EH (cell line): ENCODE measurements around the gene PSORS1C2.
A peak's percentile ranks its signal among the peaks of the same experiment; 100 is the strongest.
"Not testable (repeated sequence)": the region's sequence is repeated elsewhere in the genome, so short reads cannot be mapped to it uniquely, and the experiment has no call there.

ENCODE experiments used
- DNase-seq: peaks from one replicate; pipeline ENCODE4 v3.0.0-alpha.2; 2015; ENCODE audit warnings: low read depth

Gene PSORS1C2

DNA sequence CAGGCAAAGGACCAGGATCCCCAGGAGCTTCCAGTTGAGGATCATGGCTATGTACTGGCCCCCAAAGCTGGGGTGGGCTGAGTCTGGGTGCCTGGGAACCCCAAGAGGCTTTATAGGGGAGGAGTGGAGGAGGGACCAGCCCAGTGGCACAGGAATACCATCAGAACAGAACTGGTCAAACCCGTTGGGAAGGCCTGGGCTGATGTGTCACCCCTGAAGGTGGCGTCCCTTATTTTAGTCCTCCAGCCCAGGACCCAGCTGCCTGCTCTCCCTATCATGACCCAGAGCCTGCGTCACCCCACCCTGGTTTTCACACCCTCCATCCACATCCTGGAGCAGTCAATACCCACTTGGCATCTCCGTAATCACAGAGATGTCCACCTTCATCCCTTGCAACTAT, at the start of gene PSORS1C2:
Gene PSORS1C2 (minus strand): TSS at position 85 of the 400 bp plus-strand sequence. CDS start 40 bp downstream, at position 45.
- DNase-seq: no peak

DNA sequence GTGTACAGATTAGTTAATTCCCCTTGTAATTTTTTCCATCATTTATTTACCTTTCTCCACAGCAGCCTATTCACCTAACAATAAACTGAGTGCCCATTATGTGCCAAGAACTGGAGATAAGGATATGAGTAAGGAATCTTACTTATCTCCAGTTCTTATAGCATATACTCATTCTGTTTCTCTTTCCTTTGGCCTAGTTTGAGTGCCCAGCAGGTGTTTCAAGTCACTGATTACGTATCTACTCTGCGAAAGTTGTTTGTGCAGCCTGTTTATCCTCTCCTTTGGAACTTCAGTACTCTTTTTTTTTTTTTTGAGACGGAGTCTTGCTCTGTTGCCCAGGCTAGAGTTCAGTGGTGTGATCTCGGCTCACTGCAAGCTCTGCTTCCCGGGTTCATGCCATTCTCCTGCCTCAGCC, 48.9 kb upstream of the PSORS1C2 start:
- DNase-seq: no peak

DNA sequence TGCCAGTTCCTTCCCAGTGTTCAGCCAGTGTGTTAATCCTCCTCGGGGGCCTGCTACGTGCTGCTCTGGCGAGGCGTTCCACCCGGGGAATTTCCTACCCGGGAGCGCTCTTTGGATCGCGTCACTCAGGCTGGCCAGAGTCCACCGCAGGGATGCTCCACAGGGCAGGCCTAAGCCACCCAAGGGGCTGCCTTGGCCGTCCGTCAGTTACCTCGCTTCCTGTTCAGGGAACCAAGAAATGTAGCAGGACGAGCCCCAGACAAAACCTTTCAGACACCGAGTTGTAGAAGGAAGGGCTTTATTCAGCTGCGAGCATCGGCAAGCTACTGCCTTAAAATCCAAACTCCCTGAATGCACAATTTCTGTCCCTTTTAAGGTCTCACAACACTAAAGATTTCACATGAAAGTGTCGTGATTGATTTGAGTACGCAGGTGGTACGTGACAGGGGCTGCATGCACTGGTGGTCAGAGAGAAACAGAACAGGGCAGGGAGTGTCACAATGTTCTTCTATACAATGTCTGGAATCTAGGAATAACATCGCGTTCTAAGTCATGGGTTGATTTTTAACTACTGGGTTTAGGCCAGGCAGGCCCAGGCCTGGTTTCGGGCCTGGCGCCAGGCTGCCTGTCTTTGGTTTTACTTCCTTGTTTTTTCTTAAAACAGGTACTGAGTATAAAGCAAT, 47.3 kb upstream of the PSORS1C2 start:
- DNase-seq: no peak

DNA sequence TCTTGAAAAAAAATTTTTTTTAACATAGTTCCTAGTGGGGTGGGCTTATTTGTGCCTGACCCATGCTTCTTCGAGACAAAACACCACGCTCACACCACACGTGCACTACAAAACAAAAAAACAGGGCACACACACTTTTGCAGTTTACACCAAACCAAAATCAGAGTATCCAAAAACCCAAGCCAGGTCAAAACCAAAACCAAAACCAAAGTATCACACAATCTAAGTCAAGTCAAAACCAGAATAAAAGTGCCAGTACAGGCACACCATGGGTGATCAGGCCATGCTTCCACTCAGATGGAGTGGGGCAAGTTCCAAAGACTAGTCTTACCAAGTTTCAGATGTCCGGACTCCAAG, 46.8 kb upstream of the PSORS1C2 start:
- DNase-seq: not testable (repeated sequence)

DNA sequence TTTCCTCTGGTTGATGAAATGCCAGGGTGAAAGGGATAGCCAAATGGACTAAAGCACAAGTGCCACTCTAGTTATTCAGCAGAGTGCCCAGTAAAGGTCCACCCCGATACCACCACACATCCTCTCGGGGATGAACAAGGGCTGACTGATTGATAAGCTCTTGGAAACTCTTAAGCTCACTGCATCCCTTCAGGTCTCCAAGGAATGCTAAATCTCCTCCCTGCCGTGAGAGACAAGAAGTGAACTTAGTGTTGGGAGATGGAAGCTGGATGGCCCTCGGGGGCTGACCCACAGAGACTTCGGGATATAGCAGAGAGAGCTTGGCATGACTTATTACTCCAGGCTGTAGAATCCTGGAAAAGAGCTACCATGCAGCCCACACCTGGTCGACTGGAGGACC, 45.0 kb upstream of the PSORS1C2 start:
- DNase-seq: not testable (repeated sequence)

DNA sequence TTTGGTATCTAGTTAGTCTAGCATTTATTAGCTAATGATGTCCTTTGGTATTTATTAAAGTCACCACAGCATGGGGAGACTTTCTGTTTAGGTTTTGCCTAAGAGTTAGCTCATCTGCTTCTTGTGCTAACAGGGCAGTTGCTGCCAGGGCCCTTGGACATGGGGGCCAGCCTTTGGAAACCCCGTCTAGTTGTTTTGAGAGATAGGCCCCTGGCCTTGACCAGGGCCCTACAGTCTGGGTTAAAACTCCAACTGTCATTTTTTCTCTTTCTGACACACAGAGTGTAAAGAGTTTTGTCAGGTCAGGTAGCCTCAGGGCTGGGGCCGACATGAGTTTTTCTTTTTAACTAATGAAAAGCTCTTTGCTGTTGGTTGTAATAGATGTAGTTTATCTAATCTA, 44.4 kb upstream of the PSORS1C2 start:
- not testable (repeated sequence) for DNase-seq

DNA sequence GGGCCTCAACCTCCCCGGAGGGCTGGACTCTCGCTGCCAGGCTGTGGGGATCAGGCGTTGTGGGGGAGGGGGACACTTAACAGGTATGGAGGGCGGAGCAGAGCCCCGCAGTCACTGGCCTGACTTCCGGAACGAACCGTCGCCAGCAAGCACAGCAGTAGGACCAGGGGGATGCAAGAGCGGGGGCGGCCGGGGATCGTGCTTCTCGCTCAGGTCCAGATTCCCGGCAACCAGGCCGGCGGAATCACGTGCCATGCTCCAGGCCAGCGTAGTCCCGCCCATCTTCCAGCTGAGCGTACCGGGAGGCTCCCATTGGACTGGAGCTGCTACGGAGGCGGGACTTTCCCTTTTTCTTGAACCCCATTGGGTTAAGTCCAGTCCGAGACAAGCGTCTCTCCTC, 41.6 kb upstream of the PSORS1C2 start:
- peak; percentile 87 for DNase-seq

DNA sequence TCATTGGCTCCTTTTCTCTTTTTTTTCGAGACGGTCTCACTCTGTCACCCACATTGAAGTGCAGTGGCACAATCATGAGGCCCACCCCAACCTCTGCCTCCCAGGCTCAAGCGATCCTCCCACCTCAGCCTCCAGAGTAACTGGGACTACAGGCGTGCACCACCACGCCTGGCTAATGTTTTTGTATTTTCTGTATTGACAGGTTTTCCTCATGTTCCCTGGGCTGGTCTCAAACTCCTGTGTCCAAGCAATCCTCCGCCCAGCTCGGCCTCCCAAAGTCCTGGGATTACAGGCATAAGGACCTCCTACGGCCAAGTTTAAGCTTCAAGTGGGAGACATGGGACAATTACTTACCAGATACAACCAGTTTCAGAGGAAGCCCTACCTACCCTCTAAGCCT, 41.0 kb upstream of the PSORS1C2 start:
- DNase-seq: no peak

DNA sequence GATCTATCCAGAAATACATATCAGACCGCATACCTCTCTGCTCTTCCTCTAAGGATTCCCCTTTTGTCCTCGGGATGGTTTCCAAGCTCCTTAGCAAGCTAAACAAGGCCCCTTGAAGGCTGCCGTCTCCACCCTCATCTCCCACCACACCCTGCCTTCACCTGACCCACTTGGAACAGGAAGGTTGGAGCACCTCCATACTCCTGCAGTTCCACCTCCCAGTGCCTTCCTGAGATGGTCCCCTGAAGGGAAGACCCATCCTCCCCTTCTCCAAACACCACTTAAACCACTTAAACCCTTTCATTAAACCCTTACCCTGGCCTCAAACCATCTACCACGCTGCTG, 40.1 kb upstream of the PSORS1C2 start:
- DNase-seq: no peak

DNA sequence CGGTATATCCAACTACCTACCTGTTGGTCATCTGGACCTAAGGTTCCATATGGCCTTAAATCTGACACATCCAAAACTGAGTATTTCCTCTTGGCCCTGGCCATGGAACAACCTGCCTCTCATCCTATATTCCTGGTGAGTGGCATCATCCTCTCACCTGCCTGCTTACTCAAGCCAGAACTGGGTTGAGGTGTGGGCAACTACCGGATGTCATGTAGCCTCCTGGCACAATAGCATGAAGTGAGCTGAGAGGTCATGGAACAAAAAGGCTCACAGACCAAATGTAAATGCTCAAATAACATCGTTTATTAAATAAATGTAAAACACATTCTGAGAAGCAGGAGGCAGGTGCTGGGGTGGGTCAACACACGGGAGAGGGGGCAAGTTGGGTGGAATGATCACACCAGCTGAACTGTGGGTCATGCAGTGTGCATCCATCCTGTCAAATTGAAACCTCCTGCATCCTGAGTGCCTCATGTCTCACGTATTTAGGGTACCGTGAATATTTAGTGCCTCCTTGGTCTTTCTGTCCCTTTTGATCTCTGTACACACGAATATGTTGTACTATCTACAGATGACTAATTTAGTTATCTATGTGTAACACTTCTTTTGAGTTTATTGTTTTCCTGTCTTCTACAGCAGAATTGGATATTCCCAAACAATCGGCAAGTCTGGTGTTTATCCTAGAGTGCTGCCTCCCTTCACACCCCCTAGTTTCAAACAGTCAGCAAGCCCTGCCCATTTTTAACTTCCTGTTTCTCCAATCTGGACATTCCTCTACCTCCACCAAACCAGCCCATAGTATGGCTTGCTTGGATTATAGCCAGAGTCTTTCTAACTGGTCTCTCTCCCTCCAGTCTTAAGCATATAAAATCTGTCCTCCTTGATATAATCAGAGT, 39.5 kb upstream of the PSORS1C2 start:
- DNase-seq: peak; percentile 58

DNA sequence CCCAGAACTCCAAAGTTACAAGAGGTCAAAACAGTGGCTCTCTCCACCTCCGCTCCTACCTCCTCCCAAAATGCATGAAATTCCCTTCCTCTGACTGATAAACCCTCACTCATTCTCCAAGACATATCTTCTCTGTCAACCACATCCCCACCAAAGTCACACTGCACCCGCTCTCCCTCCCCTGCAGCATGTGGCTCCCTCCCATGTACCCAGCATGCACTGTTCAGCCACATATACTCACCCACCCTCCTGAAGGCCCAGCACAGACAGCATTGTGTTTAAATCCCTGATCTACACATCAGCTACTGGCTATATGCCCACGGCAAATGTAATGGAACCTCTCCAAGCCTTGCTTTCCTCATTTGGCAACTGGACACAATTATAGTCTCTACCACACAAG, 37.1 kb upstream of the PSORS1C2 start:
- peak; percentile 92 for DNase-seq

DNA sequence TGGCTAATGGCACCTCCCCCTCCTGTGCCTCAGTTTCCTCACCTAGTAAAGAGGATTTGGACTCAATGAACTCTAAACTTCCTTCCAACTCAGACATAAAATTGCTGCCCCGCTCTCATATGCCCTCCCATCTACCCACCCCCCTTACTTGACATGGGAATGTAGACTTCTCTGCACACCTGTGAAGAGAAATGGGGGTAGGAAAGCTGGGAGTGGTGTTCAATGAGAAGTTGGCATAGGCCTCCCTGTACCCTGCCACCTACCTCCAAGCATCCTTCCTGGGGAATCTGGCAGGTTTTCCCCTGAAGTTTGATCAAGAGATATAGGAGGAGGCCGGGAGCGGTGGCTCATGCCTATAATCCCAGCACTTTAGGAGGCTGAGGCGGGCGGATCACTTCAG, 35.5 kb upstream of the PSORS1C2 start:
- DNase-seq: no peak

DNA sequence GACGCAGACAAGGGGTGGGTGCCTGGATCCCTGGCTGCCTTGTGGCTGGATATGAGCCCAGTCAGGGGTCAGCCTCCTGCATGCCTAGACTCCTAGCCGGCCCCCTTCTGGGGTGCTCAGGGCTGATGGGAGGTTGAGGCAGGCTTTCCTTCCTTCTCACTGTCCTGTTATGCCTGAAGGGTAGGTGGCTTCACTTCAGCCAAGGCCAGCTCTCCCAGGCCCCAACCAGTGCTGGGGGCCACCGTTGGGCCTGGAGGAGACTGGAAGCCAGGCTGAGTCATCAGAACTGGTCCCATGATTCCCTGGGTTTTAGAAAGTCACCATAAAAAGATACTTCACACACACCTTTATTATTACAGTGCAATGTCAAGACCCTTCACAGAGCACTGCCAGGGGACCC, 34.5 kb upstream of the PSORS1C2 start:
- DNase-seq: peak; percentile 10

DNA sequence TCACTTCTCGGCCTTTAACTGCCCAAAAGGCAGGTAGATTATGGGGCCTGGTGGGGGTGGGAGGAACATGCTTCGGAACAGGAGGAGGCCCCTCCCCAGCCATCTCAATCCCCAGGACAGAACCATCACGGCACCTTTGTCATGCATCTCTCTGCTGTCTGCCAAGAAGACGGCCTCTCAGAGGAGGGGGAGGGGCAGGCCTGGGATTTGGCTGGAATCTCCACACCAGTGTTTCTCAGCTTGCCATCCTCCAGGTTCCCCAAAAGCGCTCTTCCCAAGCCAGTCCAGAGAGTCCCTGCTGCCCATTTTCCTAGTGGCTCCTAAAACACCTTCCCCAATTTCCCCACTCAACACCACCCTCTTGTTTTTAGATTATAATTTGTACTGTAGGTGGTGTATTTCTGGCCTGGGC, 34.1 kb upstream of the PSORS1C2 start:
- no peak for DNase-seq

DNA sequence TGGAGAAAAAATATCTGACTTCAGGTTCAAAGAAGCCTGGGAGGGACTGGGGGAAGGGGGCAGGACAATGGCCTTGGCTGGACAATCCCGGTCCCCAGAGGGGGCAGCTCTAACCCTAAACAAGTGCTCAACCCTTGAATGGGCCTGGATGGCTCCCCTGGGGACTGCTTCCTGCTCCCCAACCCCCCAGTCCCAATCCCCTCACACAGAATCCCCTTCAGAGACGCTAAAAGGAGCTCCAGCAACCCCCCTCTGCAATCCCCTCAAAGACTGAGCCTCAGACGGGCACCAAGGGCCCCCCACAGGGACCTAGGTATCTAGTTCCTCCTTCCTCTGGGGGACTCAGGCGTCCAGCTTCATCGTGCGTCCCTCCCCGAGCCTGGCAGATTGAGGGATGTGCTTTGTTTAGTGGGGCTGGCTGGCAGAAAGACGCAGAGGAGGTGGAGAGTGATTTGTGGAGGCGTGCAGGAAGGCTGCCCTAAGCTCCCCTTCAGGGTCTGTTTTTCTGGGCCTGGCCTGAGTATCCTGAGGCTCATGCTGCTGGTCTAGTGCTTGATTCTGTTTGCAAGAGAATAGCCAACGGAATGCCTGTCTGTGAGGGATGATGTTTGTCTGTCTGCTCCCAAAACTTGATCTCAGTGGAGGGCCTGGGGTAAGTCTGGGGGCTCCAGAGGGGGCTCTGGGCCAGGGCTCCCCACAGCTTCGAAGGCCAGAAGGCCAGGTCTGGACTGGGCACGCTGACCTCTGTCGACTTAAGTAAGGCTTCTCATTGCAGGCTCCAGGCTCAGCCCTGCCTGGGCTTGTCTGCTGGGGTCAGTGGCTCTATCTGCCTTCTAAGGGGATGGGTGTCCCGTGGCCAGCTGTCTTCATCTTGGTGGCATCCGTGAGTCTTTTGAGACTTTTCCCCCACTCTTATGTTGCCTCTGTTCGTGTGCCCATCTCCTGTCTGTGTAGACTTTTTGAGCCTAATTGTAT, 33.4 kb upstream of the PSORS1C2 start:
- DNase-seq: no peak

DNA sequence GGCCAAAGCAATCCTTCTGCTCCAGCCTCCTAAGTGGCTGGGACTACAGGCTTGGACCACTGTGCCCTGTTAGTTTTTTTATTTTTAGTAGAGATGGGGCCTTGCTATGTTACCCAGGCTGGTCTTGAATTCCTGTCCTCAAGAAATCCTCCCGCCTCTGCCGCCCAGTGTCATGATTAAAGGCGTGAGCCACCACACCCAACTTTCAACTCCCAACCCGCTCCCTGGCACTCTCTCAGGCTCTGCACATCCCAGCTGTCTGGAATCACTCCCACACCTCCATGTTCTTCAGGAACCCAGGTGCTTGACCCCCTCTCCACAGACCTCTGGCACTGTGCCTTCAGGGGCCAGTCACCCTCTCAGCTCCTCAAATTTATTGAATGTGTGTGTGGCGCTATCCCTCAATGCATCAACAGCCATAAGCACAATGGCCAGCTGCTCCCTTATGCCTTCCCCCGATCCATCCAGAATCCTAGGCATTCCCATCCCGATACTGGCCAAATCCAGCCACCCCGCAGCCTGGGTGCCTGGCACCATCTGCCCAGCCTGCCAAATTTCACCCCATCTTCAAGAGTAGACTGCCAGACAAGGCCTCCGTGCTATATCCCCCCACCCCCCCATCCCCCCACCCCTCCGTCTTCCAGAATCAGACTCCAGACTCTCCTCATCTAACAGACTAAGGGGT, 32.3 kb upstream of the PSORS1C2 start:
- DNase-seq: no peak

DNA sequence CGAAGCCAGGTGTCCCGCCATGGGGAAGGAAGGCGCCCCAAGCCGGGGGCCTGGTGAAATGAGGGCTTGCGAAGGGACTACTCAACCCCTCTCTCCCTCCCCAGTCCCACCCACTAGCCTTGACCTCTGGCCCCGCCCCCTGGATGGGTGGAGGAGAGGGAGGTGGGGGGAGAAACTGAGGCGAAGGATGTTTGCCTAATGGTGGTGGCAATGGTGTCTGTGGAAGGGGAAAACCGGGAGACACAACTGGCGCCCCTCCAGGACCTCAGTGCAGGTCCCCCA, 31.7 kb upstream of the PSORS1C2 start, which contains the start of gene POU5F1:
Gene POU5F1 (minus strand): TSS at position 83 of the 282 bp plus-strand sequence. CDS start 62 bp downstream, at position 21.
- no peak for DNase-seq

DNA sequence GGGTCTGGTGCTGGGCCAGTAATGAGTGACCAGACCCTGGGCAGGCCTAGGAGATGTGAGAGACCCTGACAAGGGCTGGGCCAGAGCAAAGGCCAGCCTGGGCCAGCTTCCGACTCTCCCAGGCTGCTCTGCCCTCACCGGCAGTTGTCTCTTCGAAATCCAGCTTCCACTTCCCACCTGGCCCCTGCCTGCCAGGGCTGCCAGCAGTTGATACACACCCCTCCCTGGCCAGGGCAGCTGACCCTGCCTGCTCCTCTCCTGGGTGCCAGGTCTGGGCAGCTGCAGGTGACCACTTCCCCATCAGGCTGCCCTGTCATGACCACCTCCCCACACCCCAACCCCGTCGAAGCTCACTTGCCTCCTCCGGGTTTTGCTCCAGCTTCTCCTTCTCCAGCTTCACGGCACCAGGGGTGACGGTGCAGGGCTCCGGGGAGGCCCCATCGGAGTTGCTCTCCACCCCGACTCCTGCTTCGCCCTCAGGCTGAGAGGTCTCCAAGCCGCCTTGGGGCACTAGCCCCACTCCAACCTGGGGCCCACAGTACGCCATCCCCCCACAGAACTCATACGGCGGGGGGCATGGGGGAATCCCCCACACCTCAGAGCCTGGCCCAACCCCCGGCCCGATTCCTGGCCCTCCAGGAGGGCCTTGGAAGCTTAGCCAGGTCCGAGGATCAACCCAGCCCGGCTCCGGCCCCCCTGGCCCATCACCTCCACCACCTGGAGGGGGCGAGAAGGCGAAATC, 31.2 kb upstream of the PSORS1C2 start:
- DNase-seq: not testable (repeated sequence)

DNA sequence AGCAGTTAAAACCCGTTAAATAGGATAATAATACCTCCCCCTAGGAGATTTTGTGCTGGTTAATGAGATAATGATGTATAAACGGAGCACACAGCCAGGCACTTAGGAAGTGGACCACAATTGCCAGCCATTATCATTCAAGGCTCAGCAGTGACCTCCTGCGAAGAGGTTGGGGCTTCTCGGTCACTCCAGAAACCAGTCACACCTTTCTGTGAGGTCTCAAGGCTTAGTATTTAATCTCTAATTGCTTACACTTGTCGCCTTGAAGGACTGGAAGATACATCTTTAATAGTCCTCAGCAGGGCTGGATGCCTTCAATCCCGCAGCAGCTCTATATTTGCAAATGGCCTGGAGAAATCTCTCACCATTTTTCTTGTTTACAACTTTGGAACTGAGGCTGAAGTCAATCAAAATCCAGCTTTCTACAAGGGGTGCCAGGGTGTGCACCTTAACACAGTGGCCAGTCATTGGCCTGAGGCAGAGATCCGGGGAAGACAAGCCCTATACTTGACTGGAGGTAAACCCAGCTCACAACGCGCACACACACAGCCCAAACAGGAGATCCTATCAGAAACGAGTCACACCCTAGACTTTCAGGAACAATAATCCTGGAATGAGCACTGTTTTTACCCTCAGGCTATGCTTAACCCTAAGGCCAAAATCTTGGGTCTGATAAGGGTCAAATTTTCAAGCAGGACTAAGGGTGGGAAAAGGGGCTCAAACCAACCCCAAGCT, 30.4 kb upstream of the PSORS1C2 start:
- peak; percentile 11 for DNase-seq

DNA sequence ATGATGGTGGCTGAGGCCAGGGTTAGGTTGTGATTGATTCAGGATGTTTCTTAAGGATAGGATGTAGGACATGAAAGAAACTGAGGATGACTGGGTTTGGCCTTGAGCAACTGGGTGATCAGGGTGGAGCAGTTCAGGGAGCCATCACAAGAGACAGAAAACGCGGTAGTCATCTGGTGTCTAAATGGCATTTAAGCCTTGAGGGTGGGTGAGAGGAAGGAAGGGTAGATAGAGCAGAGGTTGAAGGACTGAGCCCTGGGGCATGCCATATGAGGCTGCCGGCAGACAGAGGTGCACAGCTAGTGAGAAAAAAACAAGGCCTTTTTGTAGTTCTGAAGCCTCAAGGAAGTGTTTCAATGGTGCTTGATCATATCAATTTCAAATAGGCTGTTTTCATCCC, 29.7 kb upstream of the PSORS1C2 start:
- DNase-seq: no peak
